DMS114 treated with DMSO at 0.1 percent for 48 hours (cell line): ENCODE data around the gene NUAK1.
A peak's percentile ranks its signal among the peaks of the same experiment; 100 is the strongest.

Source experiments
- DNase-seq: peaks from one replicate; lab custom pipeline; 2025; ENCODE audit not compliant: unreplicated experiment; lab: John Stamatoyannopoulos, UW

The NUAK1 gene

DNA sequence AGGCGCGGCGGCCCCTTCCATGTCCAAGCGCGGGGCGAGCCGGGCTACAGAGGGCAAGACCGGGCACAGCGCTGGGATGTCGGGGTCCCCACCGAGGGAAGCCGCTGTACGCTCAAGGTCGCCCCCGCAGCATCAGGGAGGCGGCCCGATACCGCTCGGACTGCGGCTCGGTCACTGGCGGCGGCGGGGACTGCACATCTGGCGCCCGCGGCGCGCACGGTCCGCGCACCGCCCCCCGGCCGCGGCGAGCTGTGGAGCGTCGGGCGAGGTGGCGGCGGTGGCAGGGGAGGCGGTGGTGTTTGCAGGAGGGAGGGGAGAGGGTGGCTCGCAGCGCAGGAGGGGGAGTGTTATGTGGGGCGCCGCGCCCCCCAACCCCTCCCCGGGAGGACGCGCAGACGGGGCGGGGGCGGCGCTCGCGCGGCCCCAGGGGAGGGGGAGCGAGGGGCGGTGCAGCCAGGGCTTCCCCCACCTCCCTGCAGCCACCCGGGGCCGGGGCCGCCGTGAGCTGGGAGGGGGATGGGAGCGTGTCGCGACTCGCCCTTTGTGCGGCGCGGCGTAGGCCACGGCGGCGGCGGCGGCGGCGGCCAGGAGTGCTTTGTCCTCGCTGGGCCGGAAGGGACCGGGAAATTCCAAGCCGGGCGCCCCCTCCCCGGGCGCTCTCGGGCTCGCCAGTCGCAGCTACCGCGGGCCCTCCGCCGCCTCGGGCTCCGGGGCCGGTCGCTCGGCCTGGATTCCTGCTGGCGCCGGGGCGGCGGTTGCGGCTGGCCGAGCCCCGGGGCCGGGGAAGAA is at the start of gene NUAK1:
TSS of gene NUAK1 (minus strand) at position 322 of the 789 bp plus-strand sequence. CDS start at position 21, 301 bp downstream.
- peak; percentile 18 for DNase-seq

DNA sequence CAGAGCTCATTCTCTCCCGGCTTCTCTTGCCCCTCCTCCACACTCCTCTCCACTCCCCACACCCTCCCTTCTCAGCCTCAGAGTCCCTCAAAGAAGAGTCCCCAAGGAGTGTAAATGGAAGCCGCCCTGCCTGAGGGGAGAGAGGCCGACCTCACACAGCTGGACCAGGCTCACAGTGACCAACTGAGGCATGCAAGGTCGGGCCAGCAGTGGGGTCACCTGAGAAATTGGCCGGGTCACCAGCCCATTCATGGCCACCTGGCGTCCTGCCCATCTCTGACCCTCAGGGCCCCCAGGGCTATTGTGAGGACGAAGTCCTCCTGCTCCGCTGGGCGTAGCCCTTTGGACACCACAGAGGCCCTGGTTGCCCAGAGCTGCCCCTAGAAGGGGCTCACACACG is 49.5 kb upstream of the NUAK1 start:
- no peak for DNase-seq

DNA sequence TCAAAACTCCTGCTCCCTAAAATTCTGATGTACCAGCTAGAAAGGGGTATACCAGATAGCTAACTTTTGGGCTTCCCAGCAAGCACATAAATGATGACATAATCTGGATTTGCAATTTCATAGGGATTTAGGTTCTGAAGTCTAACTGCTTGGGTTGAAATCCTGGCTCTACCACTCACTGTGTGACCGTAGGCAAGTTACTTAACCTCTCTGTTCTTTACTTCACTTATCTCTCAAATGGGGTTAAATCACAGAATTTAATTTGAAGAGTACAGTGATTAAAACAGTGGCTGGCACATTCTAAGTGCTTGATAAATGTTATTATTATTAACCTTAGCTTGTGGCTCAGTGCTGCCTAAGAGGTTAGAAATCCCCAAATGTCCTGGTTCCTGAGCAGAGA is 49.1 kb upstream of the NUAK1 start:
- no peak for DNase-seq

GRCh38 chr12:106187155-106187789 is 48.5 kb upstream of the NUAK1 start:
- DNase-seq: no peak

- no peak for DNase-seq
Observed at GRCh38 chr12:106183735-106184134, 45.0 kb upstream of the NUAK1 start.

DNA sequence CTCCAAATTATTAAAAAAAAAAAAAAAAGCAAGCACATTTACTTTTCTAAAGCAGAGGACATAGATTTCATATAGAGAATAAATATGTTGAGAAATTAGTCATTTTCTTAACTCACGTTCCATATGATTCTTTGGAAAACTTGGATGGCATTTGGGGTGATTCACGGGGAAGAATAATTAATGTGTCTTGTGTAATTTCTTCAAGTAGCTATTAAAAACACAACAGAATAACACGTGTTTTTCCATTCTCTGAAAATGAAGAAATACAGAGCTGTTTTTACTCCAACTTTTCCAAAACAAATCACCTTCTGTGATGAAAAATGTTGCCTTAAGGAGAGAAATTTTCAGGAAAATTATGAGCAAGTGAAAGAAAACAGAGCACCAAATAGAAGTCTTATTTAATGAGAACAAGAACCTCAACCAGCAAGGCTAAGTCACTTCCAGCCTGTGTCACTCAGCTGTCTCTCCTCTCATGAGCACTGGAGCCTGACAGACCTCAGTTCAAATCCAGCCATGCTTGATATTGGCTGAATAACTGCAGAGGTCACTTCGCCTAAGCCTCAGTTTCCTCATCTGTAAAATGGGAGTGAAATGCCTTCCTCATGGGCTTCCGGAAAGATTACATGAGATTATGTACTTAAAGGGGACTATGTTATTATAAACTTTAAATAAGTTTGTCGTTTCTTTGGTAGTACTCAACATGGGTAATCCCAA is 42.8 kb upstream of the NUAK1 start:
- DNase-seq: no peak

DNA sequence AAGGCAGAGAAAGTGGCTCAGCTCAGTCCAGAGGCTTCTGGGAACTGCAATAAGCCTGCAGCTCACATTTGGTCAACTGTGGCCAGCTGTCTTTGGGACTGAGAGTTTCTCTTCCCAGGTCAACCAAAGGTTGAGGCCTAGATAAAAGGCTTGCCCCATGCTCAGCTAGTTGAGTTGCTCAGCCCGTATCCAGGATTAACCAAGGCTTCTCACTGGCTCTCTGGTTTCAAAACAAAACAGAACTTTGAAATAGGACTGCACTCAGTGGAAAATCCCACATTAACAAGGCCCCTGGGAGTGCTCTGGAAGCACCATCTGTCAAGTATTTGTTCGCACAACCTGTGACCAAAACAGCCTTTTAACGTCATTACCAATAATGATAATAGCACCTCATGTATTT is 40.3 kb upstream of the NUAK1 start:
- DNase-seq: no peak

DNA sequence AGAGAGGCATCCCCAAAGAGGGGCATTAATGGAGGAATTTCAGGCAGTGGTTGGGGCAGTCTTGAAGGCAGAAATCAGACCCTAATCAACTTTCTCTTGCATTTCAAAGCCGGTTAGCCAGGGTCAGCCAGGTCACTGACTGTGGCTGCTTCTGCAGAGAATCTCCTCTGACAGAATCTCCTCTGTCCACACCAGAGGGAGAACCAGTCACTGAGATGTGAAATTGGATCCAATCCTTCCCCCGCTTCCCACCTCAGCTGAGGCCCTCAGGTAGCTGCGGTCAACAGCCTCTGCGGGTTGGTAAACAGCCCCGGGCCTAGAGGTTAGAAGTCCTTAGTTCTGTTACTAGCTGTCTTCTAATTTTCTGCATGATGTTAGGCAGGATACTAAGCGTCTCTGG is 39.8 kb upstream of the NUAK1 start:
- no peak for DNase-seq

DNA sequence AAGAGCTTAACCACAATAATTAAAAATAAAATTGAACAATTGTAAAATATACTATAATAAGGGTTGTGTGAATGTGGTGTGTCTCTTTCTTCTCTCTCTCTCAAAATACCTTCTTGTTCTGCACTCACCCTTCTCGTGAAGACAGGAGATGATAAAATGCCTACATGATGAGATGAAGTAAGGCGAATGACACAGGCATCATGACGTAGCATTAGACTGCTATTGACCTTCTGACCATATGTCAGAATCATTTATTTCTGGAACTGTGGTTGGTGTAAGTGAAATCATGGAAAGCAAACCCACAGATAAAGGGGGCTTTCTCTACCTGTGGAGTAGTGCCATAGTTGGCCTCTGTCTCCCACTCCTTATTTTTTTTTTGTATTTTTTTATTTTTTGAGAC is 37.8 kb upstream of the NUAK1 start:
- no peak for DNase-seq

GRCh38 chr12:106174876-106175275 is 36.1 kb upstream of the NUAK1 start:
- DNase-seq: no peak

- no peak for DNase-seq
Observed at GRCh38 chr12:106173442-106173841, 34.7 kb upstream of the NUAK1 start.

DNA sequence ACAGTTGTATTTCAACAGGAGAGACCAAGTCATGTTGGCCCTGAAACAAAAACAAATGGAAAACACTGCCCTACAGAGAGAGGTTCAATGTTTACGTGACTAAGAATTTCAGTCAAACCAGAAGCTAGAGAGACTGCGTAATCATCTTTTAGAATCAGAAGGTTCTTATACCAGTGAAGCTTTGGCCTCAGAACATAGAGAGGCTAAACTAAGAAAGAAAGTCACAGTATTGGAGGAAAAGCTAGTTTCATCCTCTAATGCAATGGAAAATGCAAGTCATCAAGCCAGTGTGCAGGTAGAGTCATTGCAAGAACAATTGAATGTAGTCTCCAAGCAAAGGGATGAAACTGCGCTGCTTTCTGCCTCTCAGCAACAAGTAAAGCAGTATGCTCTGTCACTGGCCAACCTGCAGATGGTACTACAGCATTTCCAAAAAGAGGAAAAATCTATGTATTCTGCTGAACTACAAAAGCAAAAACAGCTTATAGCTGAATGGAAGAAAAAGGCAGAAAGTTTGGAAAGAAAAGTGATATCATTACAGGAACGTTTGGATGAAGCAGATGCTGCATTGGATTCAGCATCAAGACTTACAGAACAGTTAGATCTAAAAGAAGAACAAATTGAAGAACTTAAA is 32.5 kb upstream of the NUAK1 start:
- no peak for DNase-seq

- DNase-seq: no peak
Observed at GRCh38 chr12:106170285-106170684, 31.5 kb upstream of the NUAK1 start.

DNA sequence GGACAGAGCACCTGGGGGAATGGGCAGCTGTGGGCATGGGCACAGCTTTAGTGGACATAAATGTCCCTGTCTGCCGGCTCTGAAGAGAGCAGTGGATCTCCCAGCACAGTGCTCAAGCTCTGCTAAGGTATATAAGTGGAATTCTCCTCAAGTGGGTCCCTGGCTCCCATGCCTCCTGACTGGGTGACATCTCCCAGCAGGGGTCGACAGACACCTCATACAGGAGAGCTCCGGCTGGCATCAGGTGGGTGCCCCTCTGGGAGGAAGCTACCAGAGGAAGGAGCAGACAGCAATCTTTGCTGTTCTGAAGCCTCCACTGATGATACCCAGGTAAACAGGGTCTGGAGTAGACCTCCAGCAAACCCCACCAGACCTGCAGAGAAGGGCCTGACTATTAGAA is 25.0 kb upstream of the NUAK1 start:
- DNase-seq: no peak

DNA sequence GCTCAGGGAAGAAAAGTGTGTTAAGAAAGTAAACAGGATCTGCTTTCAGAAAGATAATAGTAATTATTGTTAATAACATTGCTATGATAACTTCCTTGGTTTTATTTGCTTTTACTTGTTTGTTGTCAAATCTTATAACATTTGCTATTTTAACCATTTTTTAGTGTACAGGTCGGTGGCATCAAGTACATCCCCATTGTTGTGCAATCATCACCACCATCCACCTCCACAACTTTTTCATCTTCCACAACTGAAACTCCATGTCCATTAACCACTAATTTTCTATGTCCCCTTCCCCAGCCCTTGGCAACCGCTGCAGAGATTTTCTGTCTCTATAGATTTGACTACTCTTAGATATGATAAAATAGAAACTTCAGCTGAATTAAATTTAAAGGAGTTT is 22.7 kb upstream of the NUAK1 start:
- DNase-seq: no peak

GRCh38 chr12:106160915-106161314 is 22.2 kb upstream of the NUAK1 start:
- no peak for DNase-seq

- DNase-seq: no peak
Observed at GRCh38 chr12:106157802-106158201, 19.0 kb upstream of the NUAK1 start.

DNA sequence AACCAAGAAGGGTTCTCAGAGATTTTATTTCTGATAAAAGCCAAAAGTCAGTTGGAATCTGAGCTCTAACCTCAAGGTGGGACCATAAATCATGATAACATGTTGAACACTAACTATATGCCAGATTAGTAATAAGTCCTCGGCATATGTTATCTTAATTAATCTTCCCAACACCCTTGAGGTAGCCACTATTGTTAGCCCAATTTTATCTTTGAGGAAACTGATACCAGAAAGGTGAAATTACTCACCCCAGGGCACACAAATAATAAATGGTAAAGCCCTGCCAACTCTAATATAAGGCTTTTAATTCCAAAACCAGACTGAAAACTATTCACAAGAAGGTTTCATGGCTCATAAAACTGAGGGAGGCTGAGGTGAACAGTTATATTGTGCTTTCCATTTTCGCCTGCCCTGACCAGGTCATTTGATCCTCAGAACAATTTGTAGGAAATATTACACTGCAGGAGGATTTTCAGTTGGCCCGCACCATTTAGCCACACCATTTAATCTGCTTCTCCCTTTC is 16.1 kb upstream of the NUAK1 start:
- no peak for DNase-seq

DNA sequence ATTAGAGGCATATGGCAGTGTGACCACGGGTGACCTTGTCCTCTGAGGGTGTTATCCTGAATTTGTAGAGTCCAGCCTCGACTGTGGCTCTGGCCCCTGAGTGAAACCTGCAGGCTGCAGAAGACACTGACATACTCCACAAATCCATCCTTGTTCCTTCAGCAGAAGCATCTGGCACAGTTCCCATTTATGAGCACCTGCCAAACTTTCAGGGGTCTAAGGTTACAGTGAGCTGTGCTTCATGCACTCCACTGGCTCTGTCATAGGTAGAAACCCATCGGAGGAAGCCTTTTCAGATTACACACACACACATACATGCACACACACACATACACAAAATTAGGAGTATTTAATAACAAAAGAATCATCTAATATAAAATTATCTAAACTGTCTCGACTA is 13.6 kb upstream of the NUAK1 start:
- DNase-seq: no peak

DNA sequence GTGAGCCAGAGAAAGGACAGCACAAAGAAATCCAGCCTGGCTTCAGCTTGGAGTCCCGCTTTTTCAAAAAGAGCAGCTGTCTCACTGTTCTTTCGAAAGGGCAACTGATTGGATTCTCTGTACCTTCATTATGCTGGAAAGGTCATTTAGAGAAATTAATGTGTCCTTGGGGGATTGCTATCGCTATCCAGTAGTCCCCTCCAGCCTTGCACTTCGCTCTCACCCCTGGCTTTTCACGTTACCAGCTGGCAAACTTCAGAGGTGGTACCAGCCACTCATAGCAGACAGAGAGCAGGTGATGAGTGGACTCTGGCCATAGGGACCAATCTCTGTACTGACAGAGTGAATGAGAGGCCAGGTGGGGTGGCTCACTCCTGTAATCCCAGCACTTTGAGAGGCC is 11.8 kb upstream of the NUAK1 start:
- no peak for DNase-seq

DNA sequence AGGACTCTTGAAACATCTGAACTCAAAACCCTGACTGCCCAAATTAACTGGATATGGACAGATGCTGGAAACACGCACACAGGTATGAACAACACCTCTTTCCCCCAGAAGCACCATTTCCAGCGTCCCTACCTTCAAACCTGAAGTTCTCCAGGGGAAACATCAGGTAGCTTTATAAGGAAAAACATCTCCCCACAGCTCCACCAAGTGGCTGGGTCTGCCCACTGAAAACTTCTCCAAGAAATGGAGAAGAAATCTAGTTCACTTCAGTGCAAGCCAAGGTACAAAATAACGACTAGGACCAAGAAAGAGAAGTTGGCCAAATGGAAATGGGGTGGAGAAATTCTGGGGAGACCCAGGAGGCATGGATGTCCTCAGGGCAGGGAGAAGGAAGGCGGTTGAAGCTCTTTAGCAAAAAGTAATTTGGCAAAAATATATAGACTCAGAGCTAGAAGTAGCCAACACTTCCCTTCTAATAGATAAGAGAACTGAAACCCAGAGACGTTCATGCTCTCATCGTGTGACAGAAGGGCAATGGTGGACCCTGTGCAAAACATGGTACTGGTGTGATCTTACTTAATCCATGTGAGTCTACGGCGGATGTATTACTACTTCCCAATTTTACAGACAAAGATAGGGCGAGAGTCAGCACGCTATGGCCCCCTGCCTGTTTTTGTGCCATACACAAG is 10.5 kb upstream of the NUAK1 start:
- DNase-seq: peak; percentile 20
